Osteoblast (primary cell): ENCODE data around the gene LIAS. TPM values are rescaled to one million over a fixed set of nuclear protein-coding genes. Genes with fewer than 3 reads are reported as not detected.

Experiments
- DNase-seq: peaks from one replicate; pipeline ENCODE4 v3.0.0; 2011; ENCODE audit warnings: low spot score, mixed read lengths; ENCODE audit not compliant: insufficient read length; ENCODE audit errors: missing footprints
- H2AFZ ChIP-seq: 2 replicates; pipeline ENCODE4 v1.6.0; 2011; ENCODE audit warnings: mild to moderate bottlenecking, low read length
- H3K27ac ChIP-seq: 2 replicates; pipeline ENCODE4 v1.5.1; 2011; ENCODE audit warnings: mild to moderate bottlenecking, low read depth, low read length, moderate library complexity
- H3K27me3 ChIP-seq: 2 replicates; pipeline ENCODE4 v1.6.0; 2012; ENCODE audit warnings: mild to moderate bottlenecking, control low read depth, inconsistent platforms, low read length, moderate library complexity; ENCODE audit not compliant: insufficient read depth
- H3K36me3 ChIP-seq: 2 replicates; pipeline ENCODE4 v1.5.1; 2011; ENCODE audit warnings: mild to moderate bottlenecking, low read length, control low read depth, moderate library complexity; ENCODE audit not compliant: insufficient read depth
- H3K4me1 ChIP-seq: 2 replicates; pipeline ENCODE4 v1.5.1; 2011; ENCODE audit warnings: mild to moderate bottlenecking, low read length, control low read depth, moderate library complexity; ENCODE audit not compliant: insufficient read depth
- H3K4me2 ChIP-seq: 2 replicates; pipeline ENCODE4 v1.6.0; 2011; ENCODE audit warnings: mild to moderate bottlenecking, low read length; ENCODE audit not compliant: insufficient read depth
- H3K4me3 ChIP-seq: fragments of 200-600 bp; sonication (generic); 3 replicates; pipeline ENCODE4 v1.5.1; 2012; ENCODE audit warnings: mild to moderate bottlenecking, low read length, inconsistent platforms; ENCODE audit not compliant: insufficient read depth
- H3K79me2 ChIP-seq: 2 replicates; pipeline ENCODE4 v1.6.0; 2012; ENCODE audit warnings: mild to moderate bottlenecking, low read length, control low read depth, inconsistent platforms; ENCODE audit not compliant: insufficient read depth
- H3K9me3 ChIP-seq: 2 replicates; pipeline ENCODE4 v1.5.1; 2011; ENCODE audit warnings: low read depth, low read length, control low read depth
- H4K20me1 ChIP-seq: 2 replicates; pipeline ENCODE4 v1.6.0; 2012; ENCODE audit warnings: mild to moderate bottlenecking, low read length, control low read depth; ENCODE audit not compliant: insufficient read depth
- CTCF ChIP-seq: IDR thresholded peaks from 2 replicates; pipeline ENCODE4 v1.5.1; 2011; ENCODE audit warnings: mild to moderate bottlenecking, low read depth, low read length, moderate library complexity; ENCODE audit errors: extremely low read depth
- total RNA-seq: library from RNA; depleted of rRNA; stranded (reverse); fragments of >200 nt; gene quantifications from 2 replicates; pipeline ENCODE4 v1.2.3, GENCODE V29; 2012

Gene LIAS
- total RNA-seq, 1 donor = 8.7 TPM

- no peak for TF ChIP-seq CTCF
- H3K27ac ChIP-seq = peak overlapping the region; percentile 92
- H3K4me2 ChIP-seq = peak overlapping the region; percentile 94
- H4K20me1 ChIP-seq = peaks cover 31% of the 10 kb centered on the region
- peaks cover 82% of the 10 kb centered on the region for H3K79me2 ChIP-seq
- peaks cover 49% of the 10 kb centered on the region for H3K4me1 ChIP-seq
- no peaks in the 10 kb centered on the region for H3K9me3 ChIP-seq
- DNase-seq = peak; percentile 22
- H3K27me3 ChIP-seq = no peaks in the 10 kb centered on the region
- no peak overlapping the region for H2AFZ ChIP-seq
- H3K4me3 ChIP-seq = peak overlapping the region; percentile 94
- H3K36me3 ChIP-seq = peaks cover 33% of the 10 kb centered on the region
These were observed 65.5 kb downstream of the LIAS start for GRCh38 chr4:39524161-39524957.

GRCh38 chr4:39525822-39526690, 67.2 kb downstream of the LIAS start:
- Histone ChIP-seq H3K79me2 (peaks cover 70% of the 10 kb centered on the region), H2AFZ (no peak overlapping the region), H3K4me1 (peaks cover 46% of the 10 kb centered on the region), H3K4me2 (peak overlapping the region; percentile 94), H3K4me3 (peak overlapping the region; percentile 94), H3K27me3 (no peaks in the 10 kb centered on the region), H3K9me3 (no peaks in the 10 kb centered on the region), H4K20me1 (peaks cover 26% of the 10 kb centered on the region), H3K27ac (peak overlapping the region; percentile 94), H3K36me3 (peaks cover 20% of the 10 kb centered on the region)
- no peak for TF ChIP-seq CTCF
- DNase-seq = peak; percentile 13

- H3K4me3 ChIP-seq = peak overlapping the region; percentile 94
- peak overlapping the region; percentile 94 for H3K4me2 ChIP-seq
- no peaks in the 10 kb centered on the region for H3K27me3 ChIP-seq
- H4K20me1 ChIP-seq = peaks cover 20% of the 10 kb centered on the region
- H3K9me3 ChIP-seq = no peaks in the 10 kb centered on the region
- peak overlapping the region; percentile 94 for H3K27ac ChIP-seq
- TF ChIP-seq CTCF = no peak
- H3K79me2 ChIP-seq = peaks cover 62% of the 10 kb centered on the region
- H3K4me1 ChIP-seq = peaks cover 38% of the 10 kb centered on the region
- no peak overlapping the region for H2AFZ ChIP-seq
- DNase-seq = peak; percentile 50
- H3K36me3 ChIP-seq = peaks cover 17% of the 10 kb centered on the region
These were observed 68.0 kb downstream of the LIAS start for GRCh38 chr4:39526765-39527295.
